Pancreas (tissue), 10 donors: ENCODE data around the gene SHH. TPM values are rescaled to one million over a fixed set of nuclear protein-coding genes. Genes with fewer than 3 reads are reported as not detected.
A peak's percentile ranks its signal among the peaks of the same experiment; 100 is the strongest.

ENCODE experiments used
- ATAC-seq, 4 donors: fragments of 200-7000 bp; cut with Tn5 transposase; one replicate each; pipeline versions ENCODE4 v1.8.0 to v1.9.1; 2020; ENCODE audit warnings: mild to moderate bottlenecking in 4 of 4, moderate library complexity in 4 of 4
- DNase-seq, 6 donors: peaks; one replicate each; pipeline ENCODE4 v3.0.0-alpha.2; 2020
- FAIRE-seq: peaks from 2 replicates; lab custom pipeline; 2012; peaks lifted over from hg19 to GRCh38; lab: Jason Lieb, UNC
- H3K27ac ChIP-seq, 4 donors: fragments of 200-600 bp; sonication (generic); 1 replicate in 3 of 4; 2 replicates in 1 of 4; pipeline versions ENCODE4 v1.5.0 to v1.8.0; 2020
- H3K27me3 ChIP-seq, 4 donors: fragments of 200-600 bp; one replicate each; pipeline ENCODE4 v1.8.0; 2021
- H3K36me3 ChIP-seq, 3 donors: fragments of 200-600 bp; sonication (generic) in 1 of 3; one replicate each; pipeline versions ENCODE4 v1.5.0 to v1.8.0; 2020 to 2021
- H3K4me1 ChIP-seq, 3 donors: fragments of 200-600 bp; one replicate each; pipeline ENCODE4 v1.8.0; 2021
- H3K4me3 ChIP-seq, 4 donors: fragments of 200-600 bp; sonication (generic) in 2 of 4; one replicate each; pipeline versions ENCODE4 v1.5.0 to v1.8.0; 2020 to 2021
- H3K9me3 ChIP-seq, 4 donors: fragments of 200-600 bp; one replicate each; pipeline ENCODE4 v1.8.0; 2021
- CTCF ChIP-seq, 4 donors: fragments of 200-600 bp; sonication (generic) in 3 of 4; IDR thresholded peaks; one replicate each; pipeline versions ENCODE4 v1.5.0 to v1.8.0; 2021; ENCODE audit warnings: antibody characterized with exemption in 4 of 4
- WGBS, 2 donors: extraction: QIAGEN DNeasy Blood & Tissue Kit; methylation state at CpG; one replicate each; pipeline ENCODE4 v1.1.7; 2013; 5-methylcytosine and 5-hydroxymethylcytosine counted together
- intact Hi-C, 3 donors: fragments of 100-400 bp; cut with DNase I; formaldehyde crosslinking; loops; one replicate each; pipeline versions ENCODE4 v1.11.1 to v1.14.2; 2022
- polyA plus RNA-seq, 2 donors: library from polyadenylated mRNA; stranded (reverse); fragments of 200-250 nt; gene quantifications; one replicate each; pipeline ENCODE4 v1.2.3, GENCODE V29; 2013
- total RNA-seq, 6 donors: library from RNA; stranded (reverse); fragmentation: NEBNext Ultra II Directional in 4 of 6; extraction: Animal tissue kit (Norgen Biotek cat#: 25700) in 4 of 6; gene quantifications; one replicate each; pipeline versions ENCODE4 v1.2.1 to v1.2.4, GENCODE V29; 2021 to 2023
- donor health status: healthy with polysubstance abuse.
- donor health status: DM: no; HTN: no; CAD: no; lungs with moderate emphysema.
- donor health status: DM: no; HTN: no; CAD: no.
- donor health status: control.
- donor health status: control.
- donor health status: Bipolar disorder and iron deficiency.
- donor health status: DM: yes; HTN: yes; CAD: no.
- donor health status: DM: no; HTN: no; CAD: no.
- donor health status: DM: no; HTN: no; CAD: no.
- donor health status: DM: yes; HTN: yes; CAD: no.

Gene SHH
- total and polyA plus RNA-seq, 8 donors: 0.08 to 0.85 (median 0.26) TPM

- H3K4me1 ChIP-seq: peaks cover 0 to 13% (median 8%) of the 10 kb centered on the region in 3 donors
- TF ChIP-seq CTCF (IDR thresholded peaks at IDR 0.05): no peak
- WGBS, 2 donors: 3 to 4% methylated on average over 21 of the region's 21 CpGs
- DNase-seq: peak in 1 of 6 donors; percentile 18
- H3K4me3 ChIP-seq: no peak overlapping the region
- FAIRE-seq: no peak
- H3K27me3 ChIP-seq: peaks cover 0 to 44% (median 9%) of the 10 kb centered on the region in 4 donors
- H3K36me3 ChIP-seq: no peaks in the 10 kb centered on the region
- H3K9me3 ChIP-seq: no peaks in the 10 kb centered on the region
- intact Hi-C loops: loop anchor here in 2 of 3 donors (5.0 to 10.0 kb wide), 4 partner anchors 344 to 954 kb away; no protein-coding TSS in a partner anchor
- no peak for ATAC-seq
- no peak overlapping the region for H3K27ac ChIP-seq
Measured at GRCh38 chr7:155810770-155811559, 1.3 kb downstream of the SHH start.

GRCh38 chr7:155809947-155810769, 2.1 kb downstream of the SHH start:
- FAIRE-seq (no peak), ATAC-seq (no peak), DNase-seq (peak in 2 of 6 donors; percentile 56 to 70)
- 2 to 3% methylated on average over 37 to 69 of the region's 69 CpGs for WGBS, 2 donors
- Histone ChIP-seq H3K9me3 (no peaks in the 10 kb centered on the region), H3K27ac (no peak overlapping the region), H3K27me3 (peaks cover 0 to 48% (median 10%) of the 10 kb centered on the region in 4 donors), H3K36me3 (no peaks in the 10 kb centered on the region), H3K4me3 (peak overlapping the region in 2 of 4 donors; percentile 24 to 38), H3K4me1 (peaks cover 0 to 15% (median 10%) of the 10 kb centered on the region in 3 donors)
- intact Hi-C loops: loop anchor here in 2 of 3 donors (5.0 to 10.0 kb wide), 4 partner anchors 345 to 955 kb away; no protein-coding TSS in a partner anchor
- no peak for TF ChIP-seq CTCF (IDR thresholded peaks at IDR 0.05)

- Histone ChIP-seq H3K36me3 (no peaks in the 10 kb centered on the region), H3K4me1 (peaks cover 0 to 22% (median 16%) of the 10 kb centered on the region in 3 donors), H3K4me3 (peak overlapping the region in 3 of 4 donors; percentile 5 to 38 (median 24)), H3K27me3 (peaks cover 0 to 48% (median 10%) of the 10 kb centered on the region in 4 donors), H3K27ac (peak overlapping the region in 2 of 4 donors; percentile 12 to 34), H3K9me3 (no peaks in the 10 kb centered on the region)
- no peak for TF ChIP-seq CTCF (IDR thresholded peaks at IDR 0.05)
- DNase-seq (peak in 1 of 6 donors; percentile 38), FAIRE-seq (no peak), ATAC-seq (peak in 1 of 4 donors; percentile 4)
- intact Hi-C loops: no loop called here
- WGBS, 2 donors: 2% methylated on average over 30 to 43 of the region's 43 CpGs
Measured at GRCh38 chr7:155809332-155809946, 2.8 kb downstream of the SHH start.

- Histone ChIP-seq H3K4me3 (peak overlapping the region; percentile 5 to 38 (median 16)), H3K4me1 (peaks cover 0 to 28% (median 16%) of the 10 kb centered on the region in 3 donors), H3K9me3 (no peaks in the 10 kb centered on the region), H3K36me3 (no peaks in the 10 kb centered on the region), H3K27ac (peak overlapping the region in 2 of 4 donors; percentile 12 to 34), H3K27me3 (peaks cover 0 to 45% (median 10%) of the 10 kb centered on the region in 4 donors)
- WGBS, 2 donors: 1% methylated on average over 45 to 64 of the region's 64 CpGs
- FAIRE-seq (no peak), DNase-seq (peak in 2 of 6 donors; percentile 63 to 68), ATAC-seq (peak; percentile 16 to 61 (median 51))
- intact Hi-C loops: no loop called here
- TF ChIP-seq CTCF (IDR thresholded peaks at IDR 0.05): no peak
Measured at GRCh38 chr7:155808549-155809331, 3.5 kb downstream of the SHH start.
